ENCODE measurements around the gene PFN4. TPM values are rescaled to one million over a fixed set of nuclear protein-coding genes. Genes with fewer than 3 reads are reported as not detected.

PFN4 gene
- total RNA-seq, 1 experiment from 2014 or later: not detected

DNA sequence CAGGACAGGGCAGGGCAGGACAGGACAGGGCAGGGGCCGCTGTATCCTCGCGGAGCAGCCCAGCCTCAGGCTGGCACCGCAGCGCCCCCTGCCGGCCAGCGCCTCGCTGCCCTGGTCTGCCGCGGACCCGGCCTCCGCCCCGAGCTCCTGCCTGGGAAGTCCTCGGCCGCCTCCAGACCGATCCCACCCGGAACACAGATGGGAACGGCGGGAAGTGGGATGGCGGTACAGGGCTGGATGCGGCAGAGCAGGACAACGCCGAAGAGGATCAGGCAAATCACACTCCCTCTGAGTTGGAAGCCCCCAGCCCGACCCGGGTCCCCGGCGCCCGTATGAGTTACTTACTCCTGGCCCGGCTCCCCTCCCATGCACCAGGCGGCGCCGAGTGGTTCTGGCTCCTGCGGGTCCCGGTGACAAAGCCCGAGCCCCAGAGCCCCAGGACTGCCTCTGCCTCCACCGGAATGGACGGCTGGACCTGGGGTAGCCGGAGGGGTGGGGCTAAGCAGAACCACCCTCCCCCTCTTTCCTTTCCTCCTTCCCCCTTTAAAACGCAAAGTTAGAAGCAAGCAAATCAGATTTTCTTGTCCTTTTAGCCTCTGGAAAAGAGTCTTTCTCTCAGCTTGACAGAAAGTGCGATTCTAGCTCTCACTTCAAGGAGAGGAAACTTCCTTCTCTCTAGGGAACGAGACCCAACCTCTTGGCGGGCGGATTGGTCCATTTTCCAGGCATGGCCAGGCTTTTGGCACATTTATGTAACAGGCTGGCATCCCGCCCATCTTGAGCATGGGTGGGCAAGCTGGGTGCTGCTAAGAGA, 38.5 kb downstream of the PFN4 start, which contains the start of gene TP53I3 (continued):
- TF ChIP-seq AR (CRISPR knock-in tag; IDR thresholded peaks at IDR 0.05) (0 out of 2 replicates have a peak, but pooled peaks have one; percentile 33), SP1 (CRISPR knock-in tag; conservative IDR thresholded peaks at IDR 0.05) (peak; percentile 50), ATF1 (CRISPR knock-in tag; IDR thresholded peaks at IDR 0.05) (peak; percentile 75; the same call in 1 of the 2 replicates), ZNF281 (CRISPR knock-in tag; IDR thresholded peaks at IDR 0.05) (no peak; the same call in 1 of the 2 replicates)
- TF ChIP-seq, protein P1, sequence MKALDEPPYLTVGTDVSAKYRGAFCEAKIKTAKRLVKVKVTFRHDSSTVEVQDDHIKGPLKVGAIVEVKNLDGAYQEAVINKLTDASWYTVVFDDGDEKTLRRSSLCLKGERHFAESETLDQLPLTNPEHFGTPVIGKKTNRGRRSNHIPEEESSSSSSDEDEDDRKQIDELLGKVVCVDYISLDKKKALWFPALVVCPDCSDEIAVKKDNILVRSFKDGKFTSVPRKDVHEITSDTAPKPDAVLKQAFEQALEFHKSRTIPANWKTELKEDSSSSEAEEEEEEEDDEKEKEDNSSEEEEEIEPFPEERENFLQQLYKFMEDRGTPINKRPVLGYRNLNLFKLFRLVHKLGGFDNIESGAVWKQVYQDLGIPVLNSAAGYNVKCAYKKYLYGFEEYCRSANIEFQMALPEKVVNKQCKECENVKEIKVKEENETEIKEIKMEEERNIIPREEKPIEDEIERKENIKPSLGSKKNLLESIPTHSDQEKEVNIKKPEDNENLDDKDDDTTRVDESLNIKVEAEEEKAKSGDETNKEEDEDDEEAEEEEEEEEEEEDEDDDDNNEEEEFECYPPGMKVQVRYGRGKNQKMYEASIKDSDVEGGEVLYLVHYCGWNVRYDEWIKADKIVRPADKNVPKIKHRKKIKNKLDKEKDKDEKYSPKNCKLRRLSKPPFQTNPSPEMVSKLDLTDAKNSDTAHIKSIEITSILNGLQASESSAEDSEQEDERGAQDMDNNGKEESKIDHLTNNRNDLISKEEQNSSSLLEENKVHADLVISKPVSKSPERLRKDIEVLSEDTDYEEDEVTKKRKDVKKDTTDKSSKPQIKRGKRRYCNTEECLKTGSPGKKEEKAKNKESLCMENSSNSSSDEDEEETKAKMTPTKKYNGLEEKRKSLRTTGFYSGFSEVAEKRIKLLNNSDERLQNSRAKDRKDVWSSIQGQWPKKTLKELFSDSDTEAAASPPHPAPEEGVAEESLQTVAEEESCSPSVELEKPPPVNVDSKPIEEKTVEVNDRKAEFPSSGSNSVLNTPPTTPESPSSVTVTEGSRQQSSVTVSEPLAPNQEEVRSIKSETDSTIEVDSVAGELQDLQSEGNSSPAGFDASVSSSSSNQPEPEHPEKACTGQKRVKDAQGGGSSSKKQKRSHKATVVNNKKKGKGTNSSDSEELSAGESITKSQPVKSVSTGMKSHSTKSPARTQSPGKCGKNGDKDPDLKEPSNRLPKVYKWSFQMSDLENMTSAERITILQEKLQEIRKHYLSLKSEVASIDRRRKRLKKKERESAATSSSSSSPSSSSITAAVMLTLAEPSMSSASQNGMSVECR (CRISPR knock-in tag; IDR thresholded peaks at IDR 0.05; ENCODE audit: borderline replicate concordance): peak; percentile 9

DNA sequence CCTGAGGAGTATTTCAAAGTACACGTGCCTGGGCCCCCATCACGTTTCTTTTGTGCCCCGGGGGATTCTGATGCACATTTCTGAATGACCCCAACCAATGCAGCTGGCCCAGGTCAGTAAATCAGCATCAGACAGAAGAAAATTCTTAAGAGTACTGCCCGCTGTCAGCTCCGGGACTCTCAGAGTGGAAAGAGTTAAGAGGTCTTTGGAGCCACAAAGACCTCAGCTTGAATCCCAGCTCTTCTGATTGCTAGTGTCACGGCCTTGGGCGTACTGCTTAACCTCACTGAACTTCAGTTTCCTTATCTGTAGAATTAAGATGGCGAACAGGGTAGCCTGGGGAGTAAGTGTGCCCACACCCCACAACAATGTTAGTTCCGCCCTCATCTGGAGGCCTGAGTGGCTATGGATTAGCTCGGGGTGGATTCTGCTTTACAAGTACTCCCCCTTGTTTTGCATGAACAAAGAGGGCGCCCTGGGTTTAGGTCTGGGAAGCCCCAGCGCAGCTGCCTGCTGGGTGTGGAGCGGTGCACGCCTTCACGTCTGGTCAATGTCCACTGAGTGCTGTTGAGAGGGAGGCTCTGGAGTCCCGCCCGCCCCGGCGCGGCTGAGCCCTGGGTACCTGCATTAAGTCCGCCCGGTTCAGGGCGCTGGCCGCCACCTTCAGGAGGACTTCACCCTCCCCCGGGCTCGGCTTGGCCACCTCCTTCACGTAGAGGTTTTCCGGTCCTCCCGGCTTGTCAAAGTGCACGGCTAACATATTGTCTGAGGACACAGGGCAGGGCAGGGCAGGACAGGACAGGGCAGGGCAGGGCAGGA, 39.4 kb downstream of the PFN4 start:
- Mint-ChIP-seq H3K4me1 (peaks cover 20% of the 10 kb centered on the region), H3K4me3 (peak overlapping the region; percentile 89), H3K9me3 (no peaks in the 10 kb centered on the region), H3K27ac (peak overlapping the region; percentile 98), H3K27me3 (ENCODE audit: low read depth) (no peaks in the 10 kb centered on the region), H3K36me3 (peaks cover 38% of the 10 kb centered on the region)
- ATAC-seq (peak; percentile 69), DNase-seq (ENCODE audit: low spot score) (peak; percentile 81)
- ChIA-PET POLR2A (interaction anchor here (1.0 to 3.0 kb wide), 12 partner anchors 7 to 326 kb away, joined by 3 to 30 read pairs (median 5); partner anchors contain the start of genes ATAD2B, FAM228B, SF3B6 and WDCP), CTCF (interaction anchor here (0.5 to 3.4 kb wide), 43 partner anchors 8 to 744 kb away, joined by 3 to 64 read pairs (median 5); partner anchors contain the start of genes ATAD2B, FAM228B, FKBP1B and PFN4)
- TF ChIP-seq, protein P2, sequence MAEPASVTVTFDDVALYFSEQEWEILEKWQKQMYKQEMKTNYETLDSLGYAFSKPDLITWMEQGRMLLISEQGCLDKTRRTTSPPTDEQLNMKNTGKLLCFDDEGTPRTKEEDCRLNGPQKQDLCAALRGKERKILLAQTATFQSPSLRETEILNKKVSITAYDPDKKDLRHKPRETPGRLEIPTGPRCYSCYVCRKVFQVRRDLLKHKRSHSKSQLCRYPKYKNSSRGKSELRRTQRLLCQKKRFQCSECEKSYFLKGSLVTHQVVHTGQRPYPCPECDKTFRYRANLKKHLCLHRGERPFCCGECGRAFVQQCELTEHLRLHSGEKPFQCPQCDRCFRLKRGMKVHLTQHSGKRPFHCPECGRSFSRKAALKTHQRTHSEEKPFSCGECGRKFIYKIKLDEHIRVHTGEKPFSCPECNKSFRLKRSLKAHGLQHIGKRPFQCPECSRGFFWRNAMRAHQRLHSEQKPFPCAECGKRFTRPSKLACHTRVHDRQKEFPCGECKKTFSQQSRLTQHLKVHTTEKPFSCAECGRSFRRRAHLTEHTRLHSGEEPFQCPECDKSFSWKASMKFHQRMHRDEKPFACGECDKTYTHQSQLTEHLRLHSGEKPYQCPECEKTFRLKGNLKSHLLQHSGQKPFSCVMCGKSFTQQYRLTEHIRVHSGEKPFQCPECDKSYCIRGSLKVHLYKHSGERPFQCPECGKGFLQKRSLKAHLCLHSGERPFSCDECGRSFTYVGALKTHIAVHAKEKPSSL (CRISPR knock-in tag; conservative IDR thresholded peaks at IDR 0.05): no peak
- TF ChIP-seq RELA (CRISPR knock-in tag; IDR thresholded peaks at IDR 0.05; ENCODE audit: borderline replicate concordance) (no peak), TEAD1 (CRISPR knock-in tag; IDR thresholded peaks at IDR 0.05) (0 out of 2 replicates have a peak, but pooled peaks have one; percentile 17), EMX1 (CRISPR knock-in tag; IDR thresholded peaks at IDR 0.05) (no peak), SMAD4 (CRISPR knock-in tag; IDR thresholded peaks at IDR 0.05) (no peak)
- TF ChIP-seq, protein P3, sequence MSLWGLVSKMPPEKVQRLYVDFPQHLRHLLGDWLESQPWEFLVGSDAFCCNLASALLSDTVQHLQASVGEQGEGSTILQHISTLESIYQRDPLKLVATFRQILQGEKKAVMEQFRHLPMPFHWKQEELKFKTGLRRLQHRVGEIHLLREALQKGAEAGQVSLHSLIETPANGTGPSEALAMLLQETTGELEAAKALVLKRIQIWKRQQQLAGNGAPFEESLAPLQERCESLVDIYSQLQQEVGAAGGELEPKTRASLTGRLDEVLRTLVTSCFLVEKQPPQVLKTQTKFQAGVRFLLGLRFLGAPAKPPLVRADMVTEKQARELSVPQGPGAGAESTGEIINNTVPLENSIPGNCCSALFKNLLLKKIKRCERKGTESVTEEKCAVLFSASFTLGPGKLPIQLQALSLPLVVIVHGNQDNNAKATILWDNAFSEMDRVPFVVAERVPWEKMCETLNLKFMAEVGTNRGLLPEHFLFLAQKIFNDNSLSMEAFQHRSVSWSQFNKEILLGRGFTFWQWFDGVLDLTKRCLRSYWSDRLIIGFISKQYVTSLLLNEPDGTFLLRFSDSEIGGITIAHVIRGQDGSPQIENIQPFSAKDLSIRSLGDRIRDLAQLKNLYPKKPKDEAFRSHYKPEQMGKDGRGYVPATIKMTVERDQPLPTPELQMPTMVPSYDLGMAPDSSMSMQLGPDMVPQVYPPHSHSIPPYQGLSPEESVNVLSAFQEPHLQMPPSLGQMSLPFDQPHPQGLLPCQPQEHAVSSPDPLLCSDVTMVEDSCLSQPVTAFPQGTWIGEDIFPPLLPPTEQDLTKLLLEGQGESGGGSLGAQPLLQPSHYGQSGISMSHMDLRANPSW (CRISPR knock-in tag; conservative IDR thresholded peaks at IDR 0.05; ENCODE audit: low read depth): no peak
- TF ChIP-seq, protein P1 (CRISPR knock-in tag; IDR thresholded peaks at IDR 0.05; ENCODE audit: borderline replicate concordance): peak; percentile 47; the same call in 1 of the 2 replicates
